Activated CD4-positive, alpha-beta T cell treated with anti-CD3 and anti-CD28 coated beads, Interleukin-2, amount 50 U/mL, for 4 hours (primary cell): Measurements from ENCODE around the gene SEPTIN10.
"Not testable (repeated sequence)": the region's sequence is repeated elsewhere in the genome, so short reads cannot be mapped to it uniquely, and the experiment has no call there.

Experiments
- DNase-seq, 2 experiments: peaks; one replicate each; pipeline ENCODE4 v3.0.0-alpha.2; 2020

Gene SEPTIN10

DNA sequence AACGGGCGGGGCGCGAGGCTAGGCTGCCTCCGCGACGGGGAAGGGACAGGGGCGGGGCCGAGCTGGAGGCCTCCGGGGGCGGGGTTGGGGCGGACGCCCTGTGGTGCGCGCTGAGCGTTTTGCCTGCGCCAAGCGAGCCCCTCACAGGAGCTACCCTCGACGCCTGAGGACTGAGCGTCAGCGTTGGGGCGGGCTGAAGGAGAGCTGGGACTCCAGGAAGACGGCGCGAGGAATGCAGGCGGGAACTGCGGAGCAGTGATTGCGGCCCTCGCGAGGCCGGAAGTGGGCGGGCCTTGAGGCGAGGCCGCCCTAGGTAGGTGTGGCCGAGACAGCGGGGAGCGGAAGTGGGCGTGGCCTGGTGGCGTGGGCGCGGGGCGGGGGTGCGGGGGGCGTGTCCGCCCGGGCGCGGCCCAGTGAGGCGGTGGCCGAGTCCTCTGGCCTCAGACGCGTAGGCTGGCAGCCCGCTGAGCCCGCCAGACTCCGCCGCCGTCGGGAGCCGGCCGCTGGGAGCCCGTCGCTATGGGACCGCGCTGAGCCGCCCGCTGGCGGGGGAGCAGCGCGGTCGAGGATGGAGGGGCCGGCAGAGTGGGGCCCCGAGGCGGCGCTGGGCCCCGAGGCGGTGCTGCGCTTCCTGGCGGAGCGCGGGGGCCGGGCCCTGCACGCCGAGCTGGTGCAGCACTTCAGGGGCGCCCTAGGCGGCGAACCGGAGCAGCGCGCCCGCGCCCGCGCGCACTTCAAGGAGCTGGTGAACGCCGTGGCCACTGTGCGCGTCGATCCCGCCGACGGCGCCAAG is at the start of gene SEPTIN10, which contains the start of gene SOWAHC:
Gene SEPTIN10, minus strand, starts transcription at position 45 of the 793 bp plus-strand sequence. CDS start 139 bp downstream, outside the sequence.
Gene SOWAHC, plus strand, starts transcription at position 443 of the 793 bp plus-strand sequence. Its CDS starts 126 bp downstream, at position 569.
- peak; percentile 59 to 63 for DNase-seq

DNA sequence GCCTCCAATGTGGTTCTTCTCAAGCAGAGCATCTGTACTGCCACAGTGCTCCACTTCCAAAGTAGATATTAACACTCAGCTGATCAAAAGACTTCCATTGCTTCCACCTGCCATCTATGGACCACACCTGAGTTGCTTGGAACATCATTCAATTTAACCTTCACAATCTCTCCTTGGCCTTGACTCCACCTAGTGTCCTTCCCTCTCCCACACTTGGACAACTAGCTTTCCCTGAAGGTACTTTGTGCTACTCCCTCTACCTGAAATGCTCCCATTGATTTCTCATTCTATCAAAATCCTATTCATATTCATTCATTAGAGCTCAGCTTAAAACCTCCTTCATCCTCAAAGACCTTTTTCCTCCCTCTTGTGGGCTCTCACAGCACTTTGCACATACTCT is 49.1 kb upstream of the SEPTIN10 start:
- no peak for DNase-seq

DNA sequence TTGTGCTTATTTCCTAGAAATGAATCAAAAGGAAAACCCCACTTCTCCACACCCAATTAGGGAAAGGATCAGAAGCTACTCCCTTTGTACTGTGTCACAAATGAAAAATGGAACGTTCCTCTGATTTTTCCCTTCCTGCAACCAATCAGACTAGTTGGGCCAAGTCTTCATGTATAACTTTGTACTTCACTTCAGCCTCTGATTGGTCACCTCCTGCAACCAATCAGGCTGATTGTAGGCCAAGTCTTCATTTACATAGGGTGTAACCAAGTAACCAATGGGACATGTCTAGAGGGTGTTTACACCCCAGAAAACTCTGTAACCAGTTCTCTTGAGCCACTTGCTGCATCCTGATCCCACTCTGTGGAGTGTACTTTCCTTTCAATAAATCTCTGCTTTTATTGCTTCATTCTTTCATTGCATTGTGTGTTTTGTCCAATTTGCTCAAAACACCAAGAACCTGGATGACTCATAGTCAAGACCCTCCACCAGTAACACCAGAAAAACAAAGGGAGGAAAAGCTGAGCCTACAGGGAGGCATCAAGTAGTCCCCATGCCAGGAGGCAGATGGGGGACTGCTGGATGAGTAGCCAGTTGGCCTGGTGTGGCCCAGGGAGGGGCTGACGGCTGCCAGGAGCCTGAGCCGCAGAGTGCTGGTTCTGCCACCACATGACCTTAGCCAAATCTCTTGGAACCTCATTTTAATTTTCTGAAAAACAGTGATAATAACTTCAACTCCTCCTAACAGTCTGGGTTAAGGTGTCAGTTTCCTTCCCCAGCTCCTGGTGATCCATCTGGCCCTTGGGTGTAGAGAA is 46.5 kb upstream of the SEPTIN10 start:
- no peak for DNase-seq

DNA sequence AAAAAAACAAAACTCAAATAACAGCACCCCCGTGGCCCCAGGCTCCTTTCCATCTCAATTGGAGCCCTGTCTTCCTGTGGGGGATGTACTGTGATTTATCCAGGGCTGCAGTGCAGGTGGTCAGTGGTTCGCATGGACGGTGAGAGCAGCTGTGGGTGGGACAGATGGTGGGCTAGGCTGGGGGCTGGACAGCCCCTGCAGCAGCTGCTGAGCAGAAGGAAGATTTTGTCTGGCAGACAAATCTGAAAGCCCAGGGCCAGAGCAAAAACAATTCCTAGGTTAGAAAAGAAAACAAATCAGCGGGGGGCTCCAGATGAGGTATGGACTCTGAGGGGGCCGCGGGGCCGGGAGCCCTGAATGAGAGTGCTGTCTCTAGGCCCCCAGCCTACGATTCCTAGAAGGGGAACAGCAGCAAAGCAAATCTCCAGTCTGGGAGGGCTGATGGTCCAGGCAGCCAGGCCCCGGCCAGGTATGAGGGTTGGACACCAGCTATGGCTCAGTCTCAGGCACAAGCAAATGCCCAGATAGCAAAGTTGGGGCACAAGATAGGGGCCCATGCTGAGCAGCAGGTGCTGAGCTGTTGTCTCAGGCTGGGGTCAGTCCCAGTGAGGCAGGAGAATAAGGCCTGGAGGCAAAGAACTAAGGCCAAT is 45.8 kb upstream of the SEPTIN10 start:
- DNase-seq: no peak

DNA sequence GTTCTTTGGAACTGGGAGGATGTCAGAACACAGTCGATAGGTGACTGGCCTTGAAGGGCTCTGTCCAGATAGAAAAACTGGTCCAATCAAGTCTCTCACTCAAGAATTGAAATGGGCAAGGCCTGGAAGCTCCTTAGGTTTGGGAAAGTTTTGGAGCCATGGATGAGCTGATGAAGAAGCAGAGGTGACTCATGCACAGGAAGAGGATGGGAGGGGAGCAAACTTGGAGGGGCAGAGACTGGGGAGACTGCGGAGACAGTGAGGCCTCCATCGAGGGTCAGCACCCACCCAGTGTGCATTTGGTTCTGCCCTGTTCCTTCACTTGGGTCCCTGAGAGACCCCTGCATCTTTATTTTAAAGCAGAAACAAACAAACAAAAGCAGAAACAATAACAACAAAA is 41.5 kb upstream of the SEPTIN10 start:
- no peak for DNase-seq

DNA sequence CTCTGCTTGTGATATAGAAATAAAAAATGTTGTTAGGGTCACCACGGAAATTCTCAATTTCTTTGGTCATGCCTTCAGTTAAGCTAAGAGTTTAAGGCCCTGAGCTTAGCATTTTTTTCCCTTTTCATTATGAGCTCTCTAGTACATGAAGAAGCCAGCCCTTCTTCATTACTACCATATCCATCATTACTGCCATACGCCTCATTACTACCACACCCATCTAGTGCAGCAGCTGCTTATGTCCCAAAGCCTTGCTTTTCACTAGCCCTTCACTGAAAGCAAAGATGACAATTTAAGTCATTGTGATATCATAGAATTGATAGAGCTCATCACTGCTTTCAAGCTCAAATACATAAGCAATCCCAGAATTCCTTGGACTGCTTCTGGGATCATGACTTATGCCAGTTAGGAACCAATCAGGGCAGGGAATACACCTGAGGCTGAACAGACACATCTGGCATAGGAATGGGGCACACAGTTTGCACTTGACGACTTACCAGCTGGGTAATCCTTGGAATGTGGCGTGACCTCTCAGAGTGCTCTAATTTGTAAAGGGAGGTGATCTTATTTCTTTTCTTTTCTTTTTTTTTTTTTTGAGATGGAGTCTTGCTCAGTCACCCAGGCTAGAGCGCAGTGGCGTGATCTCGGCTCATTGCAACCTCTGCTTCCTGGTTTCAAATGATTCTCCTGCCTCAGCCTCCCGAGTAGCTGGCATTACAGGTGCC is 40.7 kb upstream of the SEPTIN10 start:
- DNase-seq: no peak

DNA sequence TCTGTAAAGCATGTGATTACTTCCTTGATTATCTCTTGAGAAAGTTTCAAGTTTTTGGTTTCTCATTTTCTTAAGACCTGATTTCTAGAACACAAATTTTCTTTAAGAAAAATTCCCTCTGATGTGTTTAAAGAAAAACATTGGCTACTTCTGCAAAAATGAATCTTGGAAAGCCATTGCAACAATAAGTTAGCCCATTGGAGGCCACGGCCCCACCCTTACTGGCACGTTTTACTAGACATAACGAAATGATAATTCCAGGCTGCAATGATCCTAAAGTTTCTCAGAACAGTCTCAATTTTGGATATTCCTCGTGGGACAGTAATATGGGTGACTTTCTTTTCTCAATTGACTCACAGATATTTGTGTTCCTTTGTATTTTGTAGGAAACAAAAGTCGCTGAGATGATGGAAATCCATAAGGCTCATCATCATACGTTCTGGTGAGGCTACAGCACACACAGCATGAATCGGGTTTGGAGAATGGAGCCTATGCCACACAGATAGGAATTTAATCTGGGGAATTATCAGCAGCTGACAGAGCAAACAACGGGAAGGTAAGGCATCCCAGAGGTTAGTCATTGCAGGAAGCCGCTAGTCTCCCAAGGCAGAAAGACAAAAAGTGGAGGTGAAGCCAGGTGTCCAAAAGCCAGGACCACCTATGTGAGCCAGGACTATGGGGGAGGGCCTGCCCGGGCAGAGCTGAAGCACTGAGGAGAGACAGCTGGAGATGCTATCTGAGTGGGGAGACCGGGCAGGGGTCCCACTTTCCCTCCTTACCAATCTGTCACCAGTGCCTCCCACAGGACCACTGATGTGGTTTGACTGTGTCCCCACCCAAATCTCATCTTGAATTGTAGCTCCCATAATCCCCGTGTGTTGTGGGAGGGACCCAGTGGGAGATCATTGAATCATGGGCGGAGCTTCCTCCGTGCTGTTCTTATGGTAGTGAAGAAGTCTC is 36.2 kb upstream of the SEPTIN10 start:
- no peak for DNase-seq

DNA sequence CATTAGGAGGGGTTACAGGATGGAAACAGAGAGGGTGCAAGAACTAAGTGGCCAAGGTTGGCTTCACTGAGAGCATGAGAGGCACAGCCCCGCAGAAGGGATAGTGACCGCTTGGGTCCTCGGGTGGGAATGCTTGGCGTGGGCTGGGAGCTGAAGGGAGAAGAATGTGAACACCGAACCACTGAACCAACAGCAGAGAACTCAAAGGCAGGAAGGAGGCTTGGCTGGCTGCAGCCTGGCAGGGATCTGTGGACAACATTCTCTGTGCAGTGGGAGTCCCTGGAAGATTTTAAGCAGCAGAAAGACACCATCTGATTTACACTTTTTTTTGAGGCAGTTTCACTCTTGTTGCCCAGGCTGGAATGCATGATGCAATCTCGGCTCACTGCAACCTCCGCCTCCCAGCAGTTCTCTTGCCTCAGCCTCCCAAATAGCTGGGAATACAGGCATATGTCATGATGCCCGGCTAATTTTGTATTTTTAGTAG is 34.3 kb upstream of the SEPTIN10 start:
- no peak for DNase-seq

DNA sequence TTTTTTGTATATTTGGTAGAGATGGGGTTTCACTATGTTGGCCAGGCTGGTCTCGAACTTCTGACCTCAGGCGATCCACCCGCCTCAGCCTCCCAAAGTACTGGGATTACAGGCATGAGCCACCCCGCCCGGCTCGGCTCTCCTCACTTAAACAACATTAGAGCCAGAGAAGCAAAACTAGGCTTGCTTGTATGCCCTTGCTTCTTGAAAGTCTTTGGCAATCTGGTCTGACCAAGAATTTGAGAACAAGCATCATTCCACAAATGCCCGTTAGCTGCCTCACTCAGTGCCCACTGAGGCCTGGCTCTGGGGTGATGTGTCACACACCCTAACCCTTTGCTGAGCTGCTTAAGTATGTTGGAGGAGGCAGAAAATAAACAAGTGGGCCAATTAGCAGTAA is 33.9 kb upstream of the SEPTIN10 start:
- no peak for DNase-seq

DNA sequence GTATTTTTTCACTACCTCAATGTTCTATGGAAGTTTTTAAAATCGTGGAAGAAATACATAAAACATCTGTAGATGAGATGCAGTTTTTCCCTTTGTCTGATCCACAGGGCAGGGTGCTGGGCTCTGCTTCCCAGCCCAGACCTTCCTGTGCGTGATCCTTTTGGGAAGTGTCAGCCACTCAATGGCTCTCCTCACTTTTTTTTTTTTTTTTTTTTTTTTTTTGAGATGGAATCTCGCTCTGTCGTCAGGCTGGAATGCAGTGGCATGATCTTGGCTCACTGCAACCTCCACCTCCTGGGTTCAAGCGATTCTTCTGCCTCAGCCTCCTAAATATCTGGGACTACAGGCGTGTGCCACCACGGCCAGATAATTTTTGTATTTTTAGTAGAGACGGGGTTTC is 33.2 kb upstream of the SEPTIN10 start:
- no peak for DNase-seq

DNA sequence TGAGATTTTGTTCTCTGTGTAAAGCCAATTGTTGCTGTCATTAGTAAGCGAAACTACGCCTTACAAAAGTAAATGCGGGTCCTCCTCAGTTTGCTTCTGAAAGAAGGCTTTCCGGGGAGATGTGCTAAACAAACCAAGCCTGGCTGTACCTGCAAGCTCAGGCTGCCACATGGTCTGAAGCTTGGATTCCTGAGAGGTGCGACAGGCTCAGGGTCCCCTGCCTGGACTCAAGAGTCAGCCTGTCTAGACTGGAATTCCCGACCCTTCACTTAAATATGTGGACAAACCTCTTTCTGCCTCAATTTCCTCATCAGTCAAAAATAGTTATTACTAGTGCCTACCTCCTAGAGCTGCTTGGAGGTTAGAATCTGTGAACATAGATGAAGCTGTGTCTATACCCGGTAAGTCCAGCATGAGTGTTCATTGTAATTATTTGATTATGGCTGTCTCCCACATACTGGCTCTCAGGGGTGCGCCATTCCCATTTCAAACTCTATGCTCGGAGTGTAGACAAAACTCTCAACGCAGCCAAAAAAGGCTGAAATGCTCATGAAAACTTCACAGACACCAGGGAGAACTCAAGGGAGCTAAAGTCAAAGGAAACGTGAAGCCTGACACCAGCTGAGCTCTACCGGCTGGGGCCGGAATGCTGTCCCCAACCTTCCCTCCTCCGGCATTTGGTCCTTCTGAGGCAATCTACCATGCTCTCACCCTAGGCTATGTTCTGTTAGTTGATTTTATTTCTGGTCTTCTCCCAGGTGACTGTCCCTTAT is 31.8 kb upstream of the SEPTIN10 start:
- no peak for DNase-seq

DNA sequence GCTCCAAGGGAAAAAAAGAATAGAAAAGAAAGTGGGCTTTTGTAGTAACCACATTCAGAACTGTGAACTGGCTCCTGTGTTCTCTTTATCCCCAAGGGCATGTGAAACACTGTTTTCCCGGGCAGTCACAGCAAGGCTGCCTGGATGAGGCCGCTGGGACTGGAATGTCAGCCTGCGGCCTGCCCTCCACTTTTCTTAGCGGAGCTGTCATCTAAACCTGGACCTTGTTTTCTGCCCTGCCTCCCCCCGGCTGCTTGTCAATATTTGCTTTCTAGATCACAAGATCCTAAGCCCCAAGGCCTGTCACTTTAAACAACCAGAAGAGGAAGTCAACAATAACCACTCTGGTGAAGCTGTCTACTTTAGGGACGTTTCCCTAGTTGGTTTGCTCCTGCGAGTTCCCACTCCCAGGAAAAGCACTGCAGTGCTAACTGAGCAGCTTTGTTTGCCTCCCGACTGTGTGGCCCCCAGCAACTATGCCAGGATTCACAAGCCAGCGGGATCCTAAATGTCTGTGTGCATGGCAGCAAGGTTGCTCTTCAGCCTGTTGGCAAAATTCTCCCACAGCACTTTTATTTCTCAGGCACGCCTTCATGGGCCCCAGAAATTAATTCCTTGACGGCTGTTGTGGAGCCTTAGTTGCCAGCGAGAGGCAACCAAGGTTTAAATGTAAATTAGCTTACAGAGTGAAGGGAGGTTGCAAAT is 31.0 kb upstream of the SEPTIN10 start:
- no peak for DNase-seq

DNA sequence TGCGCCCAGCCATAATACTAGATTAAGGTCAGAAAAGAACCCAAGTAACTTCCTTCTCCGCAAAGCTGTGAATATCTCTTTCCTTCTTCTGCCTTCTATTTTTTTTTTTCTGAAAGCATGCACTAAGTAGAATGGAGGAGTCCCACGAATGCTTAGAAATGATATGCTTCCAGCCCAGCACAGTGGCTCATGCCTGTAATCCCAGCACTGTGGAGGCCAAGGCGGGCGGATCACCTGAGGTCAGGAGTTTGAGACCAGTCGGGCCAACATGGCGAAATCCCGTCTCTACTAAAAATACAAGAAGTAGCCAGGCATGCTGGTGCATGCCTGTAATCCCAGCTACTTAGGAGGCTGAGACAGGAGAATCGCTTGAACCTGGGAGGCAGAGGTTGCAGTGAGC is 26.2 kb upstream of the SEPTIN10 start:
- not testable (repeated sequence) for DNase-seq

DNA sequence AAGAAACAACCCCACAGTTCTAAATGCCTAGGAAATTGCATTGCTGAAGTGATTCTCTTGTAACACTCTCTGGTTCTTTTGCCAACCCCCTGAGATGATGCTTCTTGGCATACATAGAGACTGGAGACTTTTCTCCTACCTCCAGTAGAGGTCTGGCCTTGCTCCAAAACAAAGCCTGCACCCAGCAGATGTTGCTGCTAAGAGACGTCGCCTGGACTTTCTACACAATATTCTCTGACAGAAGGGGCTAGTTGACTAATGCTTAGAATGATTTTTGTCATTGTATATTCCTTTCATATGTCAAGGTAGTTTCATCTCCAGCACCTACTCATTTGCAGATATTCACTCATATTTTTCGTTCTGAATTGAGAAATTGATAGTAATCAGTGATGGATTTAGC is 25.0 kb upstream of the SEPTIN10 start:
- no peak for DNase-seq

DNA sequence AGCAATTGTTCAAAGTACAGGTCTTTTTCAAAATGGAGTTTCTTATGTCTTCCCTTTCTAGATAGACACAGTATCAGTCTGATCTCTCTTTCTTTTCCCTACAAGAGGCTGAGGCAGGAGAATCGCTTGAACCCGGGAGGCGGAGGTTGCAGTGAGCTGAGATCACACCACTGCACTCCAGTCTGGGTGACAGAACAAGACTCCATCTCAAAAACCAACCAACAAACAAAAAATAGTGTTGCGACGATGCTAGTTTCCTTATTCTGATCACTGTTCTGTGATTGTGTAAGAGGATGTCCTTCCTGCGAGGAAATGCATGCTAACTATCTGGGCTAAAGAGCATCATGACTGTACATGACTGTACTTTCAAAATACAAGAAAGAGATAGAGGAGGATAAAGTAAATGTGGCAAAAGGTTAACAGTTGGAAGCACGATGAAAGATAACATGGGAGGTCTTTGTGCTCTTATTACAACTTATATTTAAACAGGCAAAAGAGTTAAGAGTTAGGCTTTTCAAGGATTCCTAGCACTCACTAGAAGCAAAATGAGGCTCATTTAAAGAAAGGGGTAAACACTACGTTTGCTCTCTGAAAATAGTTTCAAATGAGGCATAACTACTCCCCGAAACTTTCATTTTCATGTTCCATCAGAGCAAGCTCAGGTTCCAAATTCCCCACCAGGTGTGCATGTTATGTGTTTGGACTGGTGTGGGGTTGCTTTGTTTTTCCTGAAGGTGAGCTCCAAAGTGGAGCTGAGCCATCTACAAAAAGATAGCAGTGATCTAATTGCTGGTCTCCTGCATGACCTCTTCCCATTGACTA is 24.2 kb upstream of the SEPTIN10 start:
- no peak for DNase-seq

DNA sequence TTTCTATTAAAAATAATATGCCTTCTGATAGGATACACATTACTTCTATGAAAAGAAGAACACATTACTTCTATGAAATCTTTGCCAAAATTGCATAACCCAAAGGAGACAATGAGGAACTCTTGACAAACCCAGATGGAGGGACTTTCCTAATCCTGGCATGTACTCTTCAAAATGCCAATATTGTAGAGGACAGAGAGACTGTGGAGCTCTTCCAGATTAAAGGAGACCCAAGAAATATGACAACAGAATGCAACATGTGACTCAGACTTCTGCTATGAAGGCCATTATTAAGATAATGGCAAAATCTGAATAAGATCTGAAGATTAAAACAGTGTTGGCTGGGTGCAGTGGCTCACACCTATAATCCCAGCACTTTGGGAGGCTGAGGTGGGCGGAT is 22.6 kb upstream of the SEPTIN10 start:
- DNase-seq: no peak

DNA sequence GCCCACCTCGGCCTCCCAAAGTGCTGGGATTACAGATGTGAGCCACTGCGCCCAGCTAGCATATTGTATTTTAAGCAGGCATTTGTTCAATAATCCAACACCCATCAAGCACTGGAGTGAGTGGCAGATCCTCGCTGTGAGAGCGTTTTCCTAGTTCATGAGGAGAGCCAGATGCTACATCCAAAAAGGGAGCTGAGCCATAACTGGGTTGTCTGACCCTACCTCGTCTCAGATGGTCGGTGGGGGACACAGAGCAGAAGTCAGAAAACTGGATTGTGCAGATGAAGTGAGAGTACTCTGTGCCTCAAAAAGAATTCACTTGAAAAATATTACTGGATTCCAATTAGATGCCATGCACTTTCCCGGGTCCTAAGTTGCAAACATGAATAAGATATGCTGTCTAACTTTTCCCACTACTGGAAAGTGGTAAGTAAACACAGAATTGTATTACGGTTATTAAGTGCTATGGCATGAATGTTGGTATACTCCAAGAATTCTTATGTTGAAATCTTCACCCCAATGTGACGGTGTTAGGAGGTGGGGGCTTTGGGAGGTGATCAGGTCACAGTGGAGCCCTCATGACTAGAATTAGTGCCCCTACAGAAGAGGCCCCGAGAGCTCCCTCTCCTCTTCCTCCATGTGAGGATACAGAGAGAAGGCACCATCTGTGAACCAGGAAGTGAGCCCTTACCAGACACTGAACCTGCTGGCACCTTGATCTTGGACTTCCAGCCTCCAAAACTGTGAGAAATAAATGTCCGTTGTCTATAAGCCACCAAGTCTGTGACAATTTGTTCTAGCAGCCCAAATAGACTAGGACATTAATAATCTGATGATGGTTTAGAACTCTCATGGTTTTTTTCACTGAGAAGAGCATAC is 21.9 kb upstream of the SEPTIN10 start:
- DNase-seq: no peak
